ENCODE results near the gene NUP160.
"Not testable (repeated sequence)": the region's sequence is repeated elsewhere in the genome, so short reads cannot be mapped to it uniquely, and the experiment has no call there.

Gene NUP160

DNA sequence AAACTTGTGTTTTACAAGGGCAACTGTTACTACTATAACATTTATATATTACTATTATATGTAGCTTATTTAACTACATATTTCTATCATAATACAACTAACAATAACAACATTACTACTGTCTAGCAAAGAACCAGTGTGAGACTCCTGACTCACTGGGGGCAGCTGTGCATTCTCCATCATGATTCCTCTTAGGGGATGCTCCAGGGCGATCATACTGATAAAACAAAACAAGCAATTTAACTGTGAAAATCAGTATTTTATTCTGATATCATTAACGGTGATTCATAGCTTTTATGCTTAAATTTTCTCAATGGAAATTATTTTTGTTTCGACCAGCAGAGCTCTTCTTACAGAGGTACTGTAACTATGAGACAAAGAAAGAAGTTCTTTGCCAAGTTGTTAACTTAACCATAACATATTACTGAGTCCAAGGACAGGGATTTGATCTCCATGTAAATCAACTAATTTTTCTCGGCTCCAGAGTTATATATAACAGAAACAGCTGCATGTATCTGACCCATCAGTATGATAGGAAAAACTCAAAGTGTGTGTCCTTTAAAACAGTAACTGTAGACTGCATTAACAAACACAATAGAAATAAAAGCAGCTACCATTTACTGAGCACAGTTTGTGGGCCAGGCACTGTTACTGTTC, 56.2 kb downstream of the NUP160 start:
- no peaks in the 10 kb centered on the region for H3K27me3 ChIP-seq (ENCODE audit: insufficient read depth, low read length, poor library complexity, severe bottlenecking)
- no peaks in the 10 kb centered on the region for H3K9me2 ChIP-seq (replicated peaks; ENCODE audit: low read depth, low read length)
- H3K4me3 ChIP-seq (ENCODE audit: low read length, poor library complexity, severe bottlenecking) = no peak overlapping the region
- H4K20me1 ChIP-seq (ENCODE audit: insufficient read depth, low read length, poor library complexity, severe bottlenecking) = no peaks in the 10 kb centered on the region
- no peak overlapping the region for H3K9ac ChIP-seq (ENCODE audit: low read depth, low read length, poor library complexity, severe bottlenecking)
- H3K36me3 ChIP-seq (ENCODE audit: insufficient read depth, low read length) = peaks cover 88% of the 10 kb centered on the region
- no peaks in the 10 kb centered on the region for H3K9me3 ChIP-seq (ENCODE audit: insufficient read depth, low read depth, low read length)
- no peaks in the 10 kb centered on the region for H3K79me2 ChIP-seq (ENCODE audit: insufficient read depth, low read length)
- TF ChIP-seq CTCF (conservative IDR thresholded peaks at IDR 0.05; ENCODE audit: low read length) = no peak
- no peak for TF ChIP-seq EZH2phosphoT487 (IDR thresholded peaks at IDR 0.05; ENCODE audit: borderline replicate concordance)
- H3K4me1 ChIP-seq (ENCODE audit: insufficient read depth, low read length, poor library complexity, severe bottlenecking) = no peaks in the 10 kb centered on the region
- no peaks in the 10 kb centered on the region for H3F3A ChIP-seq (ENCODE audit: low read depth)
- no peak overlapping the region for H2AFZ ChIP-seq (ENCODE audit: low read length)
- no peak overlapping the region for H3K4me2 ChIP-seq (ENCODE audit: low read depth, low read length, poor library complexity, severe bottlenecking)

GRCh38 chr11:47790017-47790416, 58.1 kb downstream of the NUP160 start:
- H3K9me2 ChIP-seq (replicated peaks; ENCODE audit: low read depth, low read length); H3K9me3 ChIP-seq (ENCODE audit: insufficient read depth, low read depth, low read length); H2AFZ ChIP-seq (ENCODE audit: low read length); H3K4me2 ChIP-seq (ENCODE audit: low read depth, low read length, poor library complexity, severe bottlenecking); H3K4me1 ChIP-seq (ENCODE audit: insufficient read depth, low read length, poor library complexity, severe bottlenecking); H3K27me3 ChIP-seq (ENCODE audit: insufficient read depth, low read length, poor library complexity, severe bottlenecking); H3K79me2 ChIP-seq (ENCODE audit: insufficient read depth, low read length); H3F3A ChIP-seq (ENCODE audit: low read depth); H3K9ac ChIP-seq (ENCODE audit: low read depth, low read length, poor library complexity, severe bottlenecking); H4K20me1 ChIP-seq (ENCODE audit: insufficient read depth, low read length, poor library complexity, severe bottlenecking); H3K4me3 ChIP-seq (ENCODE audit: low read length, poor library complexity, severe bottlenecking): not testable (repeated sequence)
- H3K36me3 ChIP-seq (ENCODE audit: insufficient read depth, low read length) = peaks cover 86% of the 10 kb centered on the region

DNA sequence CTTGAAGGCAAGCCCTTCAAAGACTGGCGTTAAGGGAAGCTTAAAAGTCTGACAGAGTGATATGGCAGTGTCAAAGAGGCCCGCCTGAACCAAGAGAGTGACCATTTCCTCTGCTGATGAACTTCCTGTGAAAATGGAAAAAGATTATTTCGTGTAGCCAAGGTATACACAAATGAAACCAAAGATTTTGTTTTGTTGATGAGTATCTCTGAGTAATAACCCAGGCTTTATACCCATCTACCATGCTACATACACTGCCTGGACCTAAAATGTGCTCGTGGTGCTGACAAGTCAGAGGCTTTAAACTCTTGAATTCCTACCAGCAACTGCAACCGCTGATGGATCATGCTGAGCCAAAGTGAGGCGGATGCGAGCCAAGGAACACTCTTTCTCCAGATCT, 60.0 kb downstream of the NUP160 start:
- no peaks in the 10 kb centered on the region for H3F3A ChIP-seq (ENCODE audit: low read depth)
- no peaks in the 10 kb centered on the region for H3K4me1 ChIP-seq (ENCODE audit: insufficient read depth, low read length, poor library complexity, severe bottlenecking)
- no peaks in the 10 kb centered on the region for H3K27me3 ChIP-seq (ENCODE audit: insufficient read depth, low read length, poor library complexity, severe bottlenecking)
- peaks cover 88% of the 10 kb centered on the region for H3K36me3 ChIP-seq (ENCODE audit: insufficient read depth, low read length)
- no peaks in the 10 kb centered on the region for H3K9me2 ChIP-seq (replicated peaks; ENCODE audit: low read depth, low read length)
- H3K9ac ChIP-seq (ENCODE audit: low read depth, low read length, poor library complexity, severe bottlenecking) = no peak overlapping the region
- H3K79me2 ChIP-seq (ENCODE audit: insufficient read depth, low read length) = no peaks in the 10 kb centered on the region
- TF ChIP-seq CTCF (conservative IDR thresholded peaks at IDR 0.05; ENCODE audit: low read length) = no peak
- TF ChIP-seq EZH2phosphoT487 (IDR thresholded peaks at IDR 0.05; ENCODE audit: borderline replicate concordance) = no peak
- no peak overlapping the region for H2AFZ ChIP-seq (ENCODE audit: low read length)
- H4K20me1 ChIP-seq (ENCODE audit: insufficient read depth, low read length, poor library complexity, severe bottlenecking) = no peaks in the 10 kb centered on the region
- H3K4me3 ChIP-seq (ENCODE audit: low read length, poor library complexity, severe bottlenecking) = no peak overlapping the region
- H3K9me3 ChIP-seq (ENCODE audit: insufficient read depth, low read depth, low read length) = no peaks in the 10 kb centered on the region
- no peak overlapping the region for H3K4me2 ChIP-seq (ENCODE audit: low read depth, low read length, poor library complexity, severe bottlenecking)

DNA sequence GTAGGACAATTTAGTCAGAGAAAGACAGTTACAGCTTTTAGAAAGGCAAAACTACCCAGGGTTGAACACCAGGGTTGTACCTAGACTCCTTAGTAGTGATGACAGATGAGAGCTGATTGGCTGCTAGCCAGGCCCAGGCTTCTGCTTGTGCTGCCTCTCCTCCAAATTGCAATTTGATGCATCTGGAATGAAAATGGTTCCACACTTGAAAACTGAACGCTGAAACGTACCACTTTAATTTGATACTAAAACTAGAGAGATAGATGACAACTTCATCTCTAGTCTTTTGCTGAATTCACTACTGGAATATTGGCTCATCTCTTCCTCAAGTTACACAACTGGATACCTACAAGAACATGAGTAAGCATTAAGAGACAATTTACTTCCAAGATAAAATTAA, 61.8 kb downstream of the NUP160 start:
- H3K4me1 ChIP-seq (ENCODE audit: insufficient read depth, low read length, poor library complexity, severe bottlenecking) = no peaks in the 10 kb centered on the region
- H3K9me2 ChIP-seq (replicated peaks; ENCODE audit: low read depth, low read length) = no peaks in the 10 kb centered on the region
- H3K36me3 ChIP-seq (ENCODE audit: insufficient read depth, low read length) = peaks cover 82% of the 10 kb centered on the region
- no peaks in the 10 kb centered on the region for H3K79me2 ChIP-seq (ENCODE audit: insufficient read depth, low read length)
- no peak overlapping the region for H2AFZ ChIP-seq (ENCODE audit: low read length)
- H3K4me2 ChIP-seq (ENCODE audit: low read depth, low read length, poor library complexity, severe bottlenecking) = no peak overlapping the region
- no peaks in the 10 kb centered on the region for H3K27me3 ChIP-seq (ENCODE audit: insufficient read depth, low read length, poor library complexity, severe bottlenecking)
- no peaks in the 10 kb centered on the region for H3F3A ChIP-seq (ENCODE audit: low read depth)
- H3K4me3 ChIP-seq (ENCODE audit: low read length, poor library complexity, severe bottlenecking) = no peak overlapping the region
- H3K9me3 ChIP-seq (ENCODE audit: insufficient read depth, low read depth, low read length) = no peaks in the 10 kb centered on the region
- no peaks in the 10 kb centered on the region for H4K20me1 ChIP-seq (ENCODE audit: insufficient read depth, low read length, poor library complexity, severe bottlenecking)
- no peak overlapping the region for H3K9ac ChIP-seq (ENCODE audit: low read depth, low read length, poor library complexity, severe bottlenecking)
- TF ChIP-seq EZH2phosphoT487 (IDR thresholded peaks at IDR 0.05; ENCODE audit: borderline replicate concordance) (no peak), CTCF (conservative IDR thresholded peaks at IDR 0.05; ENCODE audit: low read length) (no peak)
